ENCODE results near the gene MVD. TPM values are rescaled to one million over a fixed set of nuclear protein-coding genes. Genes with fewer than 3 reads are reported as not detected.

Gene MVD
- total RNA-seq, 1 experiment from 2014 or later: 119 TPM

DNA sequence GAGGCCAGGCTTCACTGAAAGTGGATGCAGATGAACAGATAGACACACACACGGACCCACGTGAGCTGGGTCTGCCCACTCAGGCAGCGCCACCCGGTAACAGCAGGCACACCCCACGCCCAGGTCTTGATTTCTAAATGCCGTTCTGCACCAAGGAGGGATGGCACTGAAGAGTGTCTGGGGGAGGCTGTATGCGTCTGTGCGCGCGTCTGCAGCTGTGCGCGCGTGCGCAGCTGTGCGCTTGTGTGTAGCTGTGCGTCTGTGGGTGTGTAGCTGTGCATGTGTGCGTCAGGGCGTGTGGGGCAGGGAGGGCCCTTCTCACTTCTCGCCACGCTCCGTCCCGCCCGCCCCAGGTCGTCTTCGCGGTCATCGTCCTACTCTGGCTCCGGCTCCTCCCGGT, 40.0 kb downstream of the MVD start:
- Histone ChIP-seq H3K9me2 (ENCODE audit: insufficient read depth) (no peaks in the 10 kb centered on the region), H3K9me3 (ENCODE audit: control insufficient read depth in 1 of 2, insufficient read depth in 1 of 2, low read depth in 1 of 2, low read length in 2 of 2) (no peaks in the 10 kb centered on the region), H3K9ac (ENCODE audit: low read length) (no peak overlapping the region), H3K4me1 (ENCODE audit: control insufficient read depth in 1 of 2, insufficient read depth in 2 of 2, low read length in 2 of 2) (no peaks in the 10 kb centered on the region), H2AFZ (ENCODE audit: low read depth, low read length, poor library complexity, severe bottlenecking) (no peak overlapping the region), H3K79me2 (ENCODE audit: insufficient read depth, low read length) (peaks cover 34% of the 10 kb centered on the region), H4K20me1 (ENCODE audit: insufficient read depth) (no peaks in the 10 kb centered on the region), H3K36me3 (ENCODE audit: control insufficient read depth in 1 of 2, insufficient read depth in 2 of 2, low read length in 2 of 2) (peaks cover 46 to 57% of the 10 kb centered on the region in 2 experiments; a peak in 3 of 4 replicates), H3K27me3 (ENCODE audit: insufficient read depth, low read length) (no peaks in the 10 kb centered on the region), H3K27ac (ENCODE audit: low read depth, low read length) (no peak overlapping the region), H3K4me2 (ENCODE audit: low read length) (no peak overlapping the region), H3K4me3 (replicated peaks in 1 of 2; ENCODE audit: low read depth in 1 of 2, low read length in 2 of 2) (no peak overlapping the region)
- ATAC-seq (no peak), DNase-seq (ENCODE audit: low read depth, low spot score) (no peak)
- BruUV-seq (replicated peaks): no TSS peak
- ChIA-PET CTCF (no interaction called here), RAD21 (ENCODE audit: low non-redundant PET in 1 of 2, low total read pairs in 2 of 2, uncharacterized antibody in 2 of 2, unreplicated experiment in 2 of 2) (no interaction called here), POLR2A (no interaction called here)
- intact Hi-C loops (cut with micrococcal nuclease): no loop called here
- TF ChIP-seq CTCF (IDR thresholded peaks at IDR 0.05 in 2 of 3, conservative IDR thresholded peaks at IDR 0.05 in 1 of 3; ENCODE audit: borderline replicate concordance in 1 of 3, insufficient read depth in 1 of 3, low read depth in 2 of 3, low read length in 2 of 3): no peak
- no peak for TF ChIP-seq YY1 (IDR thresholded peaks at IDR 0.05; ENCODE audit: extremely low read depth, insufficient replicate concordance, low read depth, low read length)
- TF ChIP-seq ZBTB33 (IDR thresholded peaks at IDR 0.05; ENCODE audit: extremely low read depth, insufficient replicate concordance, low read length): no peak
- TF ChIP-seq JUND (IDR thresholded peaks at IDR 0.05): no peak
- no peak for TF ChIP-seq POLR2AphosphoS5 (IDR thresholded peaks at IDR 0.05; ENCODE audit: low read depth, low read length)
- TF ChIP-seq CEBPB (IDR thresholded peaks at IDR 0.05; ENCODE audit: low read depth): no peak
